Osteocyte (in vitro differentiated cells): ENCODE measurements around the gene TINAG. TPM values are rescaled to one million over a fixed set of nuclear protein-coding genes. Genes with fewer than 3 reads are reported as not detected.

Experiments
- DNase-seq: peaks from one replicate; pipeline ENCODE4 v3.0.0; 2021; ENCODE audit warnings: mixed read lengths; ENCODE audit not compliant: unreplicated experiment; ENCODE audit errors: extremely low spot score
- H3K27ac Mint-ChIP-seq: one replicate; pipeline ENCODE4 v1.8.0; 2021; ENCODE audit warnings: mild to moderate bottlenecking, mixed read lengths; ENCODE audit not compliant: unreplicated experiment
- H3K27me3 Mint-ChIP-seq: one replicate; pipeline ENCODE4 v1.8.0; 2021; ENCODE audit warnings: mixed read lengths; ENCODE audit not compliant: unreplicated experiment
- H3K36me3 Mint-ChIP-seq: one replicate; pipeline ENCODE4 v1.8.0; 2021; ENCODE audit warnings: mixed read lengths; ENCODE audit not compliant: unreplicated experiment
- H3K4me1 Mint-ChIP-seq: one replicate; pipeline ENCODE4 v1.8.0; 2021; ENCODE audit warnings: mixed read lengths; ENCODE audit not compliant: unreplicated experiment
- H3K4me3 Mint-ChIP-seq: one replicate; pipeline ENCODE4 v1.8.0; 2021; ENCODE audit warnings: mild to moderate bottlenecking, moderate library complexity, mixed read lengths; ENCODE audit not compliant: unreplicated experiment
- H3K9me3 Mint-ChIP-seq: one replicate; pipeline ENCODE4 v1.8.0; 2021; ENCODE audit warnings: mixed read lengths; ENCODE audit not compliant: unreplicated experiment
- total RNA-seq: library from RNA; stranded (reverse); gene quantifications from 2 replicates; pipeline ENCODE4 v1.2.1, GENCODE V29; 2021
- TF ChIP-seq, protein P1 (sequence below): fragments of 200-600 bp; sonication (generic); IDR thresholded peaks from 2 replicates; pipeline ENCODE4 v1.5.0; 2021; ENCODE audit warnings: antibody characterized with exemption, mild to moderate bottlenecking, moderate library complexity

Gene TINAG
- total RNA-seq, 1 donor from 2014 or later = not detected

DNA sequence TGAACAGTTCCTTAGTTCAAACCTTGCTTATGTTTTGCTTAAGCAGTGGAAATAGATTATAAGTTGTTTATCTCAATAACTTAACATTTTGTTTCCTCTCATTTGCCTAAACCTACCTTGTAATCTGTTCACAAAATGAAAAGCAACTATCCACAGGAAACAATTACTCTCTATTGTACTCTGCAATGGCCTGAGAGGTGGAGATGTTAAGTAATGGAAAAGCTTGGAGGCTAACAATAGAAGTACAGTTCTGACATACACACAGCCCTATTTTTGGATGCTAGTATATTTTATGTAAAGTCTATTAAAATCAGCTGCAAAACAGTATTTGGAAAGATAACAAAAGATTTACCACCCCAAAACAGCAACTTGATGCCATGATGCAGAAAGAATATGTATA is 82.1 kb downstream of the TINAG start:
- no peak for DNase-seq
- Mint-ChIP-seq H3K36me3 (peaks cover 4% of the 10 kb centered on the region), H3K27me3 (no peaks in the 10 kb centered on the region), H3K4me1 (no peaks in the 10 kb centered on the region), H3K9me3 (peaks cover 9% of the 10 kb centered on the region), H3K27ac (no peak overlapping the region), H3K4me3 (no peak overlapping the region)
- TF ChIP-seq, protein P1, sequence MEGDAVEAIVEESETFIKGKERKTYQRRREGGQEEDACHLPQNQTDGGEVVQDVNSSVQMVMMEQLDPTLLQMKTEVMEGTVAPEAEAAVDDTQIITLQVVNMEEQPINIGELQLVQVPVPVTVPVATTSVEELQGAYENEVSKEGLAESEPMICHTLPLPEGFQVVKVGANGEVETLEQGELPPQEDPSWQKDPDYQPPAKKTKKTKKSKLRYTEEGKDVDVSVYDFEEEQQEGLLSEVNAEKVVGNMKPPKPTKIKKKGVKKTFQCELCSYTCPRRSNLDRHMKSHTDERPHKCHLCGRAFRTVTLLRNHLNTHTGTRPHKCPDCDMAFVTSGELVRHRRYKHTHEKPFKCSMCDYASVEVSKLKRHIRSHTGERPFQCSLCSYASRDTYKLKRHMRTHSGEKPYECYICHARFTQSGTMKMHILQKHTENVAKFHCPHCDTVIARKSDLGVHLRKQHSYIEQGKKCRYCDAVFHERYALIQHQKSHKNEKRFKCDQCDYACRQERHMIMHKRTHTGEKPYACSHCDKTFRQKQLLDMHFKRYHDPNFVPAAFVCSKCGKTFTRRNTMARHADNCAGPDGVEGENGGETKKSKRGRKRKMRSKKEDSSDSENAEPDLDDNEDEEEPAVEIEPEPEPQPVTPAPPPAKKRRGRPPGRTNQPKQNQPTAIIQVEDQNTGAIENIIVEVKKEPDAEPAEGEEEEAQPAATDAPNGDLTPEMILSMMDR = no peak

DNA sequence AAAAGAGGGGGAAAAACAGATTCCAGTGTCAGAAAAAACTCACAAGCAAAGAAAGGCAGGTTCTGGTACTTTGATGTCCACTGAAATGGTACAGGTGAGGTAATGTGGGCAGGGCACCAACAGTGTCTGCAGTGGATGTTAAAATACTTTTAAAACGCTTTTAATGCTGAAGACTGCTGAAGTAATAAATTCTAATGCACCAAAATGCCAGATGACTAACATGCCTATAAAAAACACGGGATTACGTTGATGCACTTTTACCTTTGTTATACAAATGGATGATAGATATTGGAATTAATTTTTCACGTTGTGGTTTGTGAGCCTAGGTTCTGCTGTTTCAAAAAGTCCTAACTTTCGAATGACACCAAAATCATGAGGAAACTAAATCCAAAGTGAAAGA is 83.3 kb downstream of the TINAG start:
- H3K27ac Mint-ChIP-seq = no peak overlapping the region
- no peaks in the 10 kb centered on the region for H3K4me1 Mint-ChIP-seq
- H3K36me3 Mint-ChIP-seq = peaks cover 4% of the 10 kb centered on the region
- DNase-seq = no peak
- H3K4me3 Mint-ChIP-seq = no peak overlapping the region
- H3K27me3 Mint-ChIP-seq = no peaks in the 10 kb centered on the region
- peaks cover 9% of the 10 kb centered on the region for H3K9me3 Mint-ChIP-seq
- TF ChIP-seq, protein P1 = no peak

DNA sequence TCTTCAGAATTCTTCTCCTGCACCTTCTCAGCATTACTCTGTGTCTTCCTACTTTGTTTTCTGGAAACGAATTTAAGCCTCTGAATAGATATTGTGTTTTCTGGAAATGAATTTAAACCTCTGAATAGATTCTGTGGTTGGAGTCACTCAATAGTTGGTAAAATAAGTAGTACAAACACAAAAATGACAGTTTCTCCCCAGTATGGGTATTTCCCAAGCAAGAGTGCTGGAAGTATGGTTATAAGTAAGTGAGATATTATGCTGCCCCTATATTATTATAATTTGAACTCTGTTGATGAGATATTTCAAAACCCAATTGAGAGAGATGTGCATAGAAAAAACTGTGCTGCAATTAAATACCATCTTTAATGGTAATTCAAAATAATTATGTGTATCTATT is 94.9 kb downstream of the TINAG start:
- H3K36me3 Mint-ChIP-seq = no peaks in the 10 kb centered on the region
- H3K27ac Mint-ChIP-seq = no peak overlapping the region
- no peaks in the 10 kb centered on the region for H3K9me3 Mint-ChIP-seq

DNA sequence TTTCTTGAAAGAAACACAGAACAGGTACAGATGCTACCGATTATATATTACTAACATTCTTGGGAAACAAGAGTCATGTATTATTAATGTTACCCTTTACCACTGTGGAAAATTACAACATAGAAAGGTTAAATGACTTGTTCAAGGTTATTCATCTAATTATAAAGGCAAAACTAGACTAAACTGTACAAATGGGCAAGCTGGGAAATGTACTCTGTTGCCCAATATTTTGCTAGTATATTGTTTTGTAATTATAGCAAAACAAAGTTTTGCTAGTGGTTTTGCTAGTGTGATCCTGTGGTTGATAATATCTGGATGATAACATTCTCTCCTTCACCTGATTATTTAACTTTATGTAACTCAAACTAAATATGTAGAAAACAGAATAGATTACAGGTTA is 96.5 kb downstream of the TINAG start:
- no peak overlapping the region for H3K27ac Mint-ChIP-seq
- no peak overlapping the region for H3K4me3 Mint-ChIP-seq
- H3K36me3 Mint-ChIP-seq = no peaks in the 10 kb centered on the region
- TF ChIP-seq, protein P1 = no peak
- DNase-seq = no peak
- H3K4me1 Mint-ChIP-seq = no peaks in the 10 kb centered on the region
- no peaks in the 10 kb centered on the region for H3K27me3 Mint-ChIP-seq
- peaks cover 5% of the 10 kb centered on the region for H3K9me3 Mint-ChIP-seq

More for the DNA sequence above, 94.9 kb downstream of the TINAG start:
- Mint-ChIP-seq H3K27me3 (no peaks in the 10 kb centered on the region), H3K4me3 (no peak overlapping the region), H3K4me1 (no peaks in the 10 kb centered on the region)
- DNase-seq = no peak
- TF ChIP-seq, protein P1 = no peak

DNA sequence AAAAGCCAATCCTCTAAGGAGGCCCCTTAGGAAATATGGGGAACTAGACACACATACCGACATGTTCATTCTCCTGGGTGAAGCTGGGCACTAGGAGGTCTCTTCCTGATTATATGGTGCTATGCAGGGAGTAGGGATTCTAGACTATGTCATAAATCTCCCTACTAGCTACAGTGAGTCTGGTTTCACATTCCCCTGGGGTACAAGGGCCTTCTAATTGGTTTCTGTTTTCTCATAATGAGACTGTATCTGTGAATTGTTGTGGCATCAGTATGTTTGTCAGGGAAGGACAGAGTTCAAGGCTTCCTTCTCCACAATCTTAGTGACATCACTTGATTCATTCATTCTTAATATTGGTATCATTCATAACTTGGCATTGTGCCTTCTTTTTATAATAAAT is 103.5 kb downstream of the TINAG start:
- H3K4me1 Mint-ChIP-seq = no peaks in the 10 kb centered on the region
- no peak for DNase-seq
- no peak overlapping the region for H3K27ac Mint-ChIP-seq
- H3K9me3 Mint-ChIP-seq = peaks cover 7% of the 10 kb centered on the region
- TF ChIP-seq, protein P1 = no peak
- H3K4me3 Mint-ChIP-seq = no peak overlapping the region
- H3K36me3 Mint-ChIP-seq = no peaks in the 10 kb centered on the region
- H3K27me3 Mint-ChIP-seq = no peaks in the 10 kb centered on the region
